Measurements from ENCODE around the gene ZFAND6. TPM values are rescaled to one million over a fixed set of nuclear protein-coding genes. Genes with fewer than 3 reads are reported as not detected.
"Not testable (repeated sequence)": the region's sequence is repeated elsewhere in the genome, so short reads cannot be mapped to it uniquely, and the experiment has no call there.

ZFAND6 gene
- total and polyA plus RNA-seq, 2 donors, result 81.9 to 97.8 TPM

DNA sequence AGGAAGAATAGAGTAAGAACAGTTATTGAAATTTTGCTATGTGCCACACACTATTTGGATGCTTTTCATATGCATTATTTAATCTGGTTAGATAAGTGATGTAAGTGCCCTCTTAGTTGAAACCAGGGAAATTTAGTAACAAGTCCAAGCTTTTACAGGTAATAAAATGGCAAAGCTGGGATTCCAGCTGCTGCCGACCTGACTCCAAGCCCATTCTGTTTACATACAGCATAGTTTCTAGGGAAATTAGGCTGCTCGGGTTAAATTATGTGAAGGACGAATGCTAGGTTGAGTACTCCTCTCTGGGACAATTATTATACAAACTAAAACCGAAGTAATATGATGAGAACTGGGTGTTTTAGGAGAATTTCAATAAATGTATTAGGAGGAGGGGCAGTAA, 54.6 kb downstream of the ZFAND6 start:
- Histone ChIP-seq H3K27me3 (ENCODE audit: control insufficient read depth in 2 of 2, insufficient read depth in 1 of 2, low read length in 1 of 2) (no peaks in the 10 kb centered on the region), H3K27ac (ENCODE audit: low read depth in 1 of 2, low read length in 1 of 2) (no peak overlapping the region), H3K36me3 (ENCODE audit: control insufficient read depth in 2 of 2, insufficient read depth in 2 of 2, low read length in 1 of 2) (no peaks in the 10 kb centered on the region), H3K4me3 (ENCODE audit: low read length in 2 of 2) (no peak overlapping the region), H3K9me3 (ENCODE audit: control insufficient read depth in 2 of 2, insufficient read depth in 1 of 2, low read length in 1 of 2) (no peaks in the 10 kb centered on the region), H3K4me1 (ENCODE audit: control insufficient read depth in 2 of 2, insufficient read depth in 2 of 2, low read length in 2 of 2) (no peaks in the 10 kb centered on the region)
- no peak for DNase-seq (ENCODE audit: low read depth in 6 of 9, low spot score in 9 of 9)
- 96% methylated on average over 4 of the region's 4 CpGs for WGBS

DNA sequence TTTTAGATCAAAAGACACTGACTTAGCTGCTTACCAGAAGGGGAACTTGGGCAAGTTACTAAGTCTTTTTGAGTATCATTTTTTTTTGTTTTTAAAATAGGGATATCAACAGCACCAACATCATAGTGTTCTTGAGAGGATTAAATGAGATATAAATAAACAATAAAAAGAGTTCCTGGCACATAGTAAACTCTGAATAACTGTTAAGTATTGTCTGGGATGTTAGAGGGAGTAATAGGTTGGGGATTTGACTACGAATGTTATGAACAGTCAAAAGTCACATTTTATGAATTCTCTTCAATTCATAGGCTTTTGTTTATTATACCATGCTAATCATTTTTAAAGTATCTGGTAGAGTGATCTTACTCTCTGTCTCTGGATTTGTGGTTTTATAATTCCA, 55.5 kb downstream of the ZFAND6 start:
- no peak overlapping the region for H3K4me3 ChIP-seq (ENCODE audit: low read length in 2 of 2)
- no peaks in the 10 kb centered on the region for H3K27me3 ChIP-seq (ENCODE audit: control insufficient read depth in 2 of 2, insufficient read depth in 1 of 2, low read length in 1 of 2)
- no peaks in the 10 kb centered on the region for H3K9me3 ChIP-seq (ENCODE audit: control insufficient read depth in 2 of 2, insufficient read depth in 1 of 2, low read length in 1 of 2)

DNA sequence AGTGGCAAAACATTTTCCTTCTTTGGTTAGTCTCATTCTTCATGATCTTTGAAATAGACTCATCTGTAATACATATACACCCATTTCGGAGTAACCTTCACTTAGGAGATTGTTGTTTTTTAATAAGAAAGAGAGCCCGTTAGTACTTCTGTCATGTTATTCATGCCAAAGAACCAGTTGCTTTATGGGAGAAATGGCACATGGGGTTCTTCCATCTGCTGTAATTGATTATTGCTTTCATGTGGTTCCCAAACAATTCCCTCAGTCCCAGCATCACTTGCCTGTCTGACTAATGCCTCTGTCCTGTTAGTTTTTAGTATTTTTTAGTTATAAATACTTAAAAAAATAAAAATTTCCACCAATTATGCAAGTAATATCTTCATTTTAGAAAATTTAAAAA, 59.5 kb downstream of the ZFAND6 start:
- Histone ChIP-seq H3K4me1 (ENCODE audit: control insufficient read depth in 2 of 2, insufficient read depth in 2 of 2, low read length in 2 of 2) (no peaks in the 10 kb centered on the region), H3K4me3 (ENCODE audit: low read length in 2 of 2) (no peak overlapping the region), H3K36me3 (ENCODE audit: control insufficient read depth in 2 of 2, insufficient read depth in 2 of 2, low read length in 1 of 2) (peaks cover 8 to 9% of the 10 kb centered on the region in 2 donors), H3K27ac (ENCODE audit: low read depth in 1 of 2, low read length in 1 of 2) (no peak overlapping the region), H3K9me3 (ENCODE audit: control insufficient read depth in 2 of 2, insufficient read depth in 1 of 2, low read length in 1 of 2) (no peaks in the 10 kb centered on the region), H3K27me3 (ENCODE audit: control insufficient read depth in 2 of 2, insufficient read depth in 1 of 2, low read length in 1 of 2) (no peaks in the 10 kb centered on the region)
- WGBS, result 96% methylated on average over 2 of the region's 2 CpGs
- DNase-seq (ENCODE audit: low read depth in 6 of 9, low spot score in 9 of 9), result no peak

More for the DNA sequence above, 55.5 kb downstream of the ZFAND6 start:
- DNase-seq (ENCODE audit: low read depth in 6 of 9, low spot score in 9 of 9), result no peak
- H3K27ac ChIP-seq (ENCODE audit: low read depth in 1 of 2, low read length in 1 of 2), result no peak overlapping the region
- H3K36me3 ChIP-seq (ENCODE audit: control insufficient read depth in 2 of 2, insufficient read depth in 2 of 2, low read length in 1 of 2), result no peaks in the 10 kb centered on the region
- no peaks in the 10 kb centered on the region for H3K4me1 ChIP-seq (ENCODE audit: control insufficient read depth in 2 of 2, insufficient read depth in 2 of 2, low read length in 2 of 2)
- 98% methylated on average over 1 of the region's 1 CpG for WGBS

DNA sequence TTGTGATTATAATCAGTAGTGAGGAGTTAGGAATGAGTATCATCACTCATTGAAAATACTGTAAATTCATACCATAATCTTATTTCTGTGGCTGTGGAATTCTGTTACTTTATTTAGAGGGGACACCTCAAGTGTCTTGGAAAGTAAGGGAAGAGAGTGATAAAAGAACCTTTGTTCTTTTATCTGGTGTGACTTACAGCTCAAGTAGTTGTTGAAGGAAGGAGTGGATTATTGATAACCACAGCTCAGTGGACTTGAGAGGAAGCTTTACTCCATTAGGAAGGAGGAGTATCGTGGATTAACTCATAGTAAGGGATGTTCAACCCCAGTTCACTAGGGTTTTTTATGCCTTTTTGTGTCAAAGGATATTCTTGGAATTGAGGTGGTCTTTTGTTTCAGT, 61.2 kb downstream of the ZFAND6 start:
- no peaks in the 10 kb centered on the region for H3K4me1 ChIP-seq (ENCODE audit: control insufficient read depth in 2 of 2, insufficient read depth in 2 of 2, low read length in 2 of 2)
- no peaks in the 10 kb centered on the region for H3K27me3 ChIP-seq (ENCODE audit: control insufficient read depth in 2 of 2, insufficient read depth in 1 of 2, low read length in 1 of 2)
- no peaks in the 10 kb centered on the region for H3K9me3 ChIP-seq (ENCODE audit: control insufficient read depth in 2 of 2, insufficient read depth in 1 of 2, low read length in 1 of 2)
- H3K36me3 ChIP-seq (ENCODE audit: control insufficient read depth in 2 of 2, insufficient read depth in 2 of 2, low read length in 1 of 2), result peaks cover 8 to 16% of the 10 kb centered on the region in 2 donors
- no peak overlapping the region for H3K27ac ChIP-seq (ENCODE audit: low read depth in 1 of 2, low read length in 1 of 2)
- H3K4me3 ChIP-seq (ENCODE audit: low read length in 2 of 2), result no peak overlapping the region
- no peak for DNase-seq (ENCODE audit: low read depth in 6 of 9, low spot score in 9 of 9)
- 96% methylated on average over 1 of the region's 1 CpG for WGBS

DNA sequence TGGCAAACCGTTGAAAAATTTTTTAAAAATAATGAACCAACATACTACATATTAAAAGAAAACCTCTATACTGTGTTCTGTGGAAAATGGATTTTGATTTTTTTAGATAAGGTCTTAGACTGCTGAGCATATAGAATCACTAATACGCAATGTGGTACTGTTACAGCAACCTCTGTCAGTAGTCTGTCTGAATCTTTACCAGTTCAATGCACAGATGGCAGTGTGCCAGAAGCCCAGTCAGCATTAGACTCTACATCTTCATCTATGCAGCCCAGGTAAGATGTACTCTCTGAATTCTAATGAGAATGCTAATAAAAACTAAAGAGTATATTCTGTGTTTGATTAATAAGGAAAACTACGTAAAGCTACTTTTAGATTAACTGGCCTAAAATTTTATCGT, 62.1 kb downstream of the ZFAND6 start:
- no peak for DNase-seq (ENCODE audit: low read depth in 6 of 9, low spot score in 9 of 9)
- H3K4me1 ChIP-seq (ENCODE audit: control insufficient read depth in 2 of 2, insufficient read depth in 2 of 2, low read length in 2 of 2), result no peaks in the 10 kb centered on the region
- no peaks in the 10 kb centered on the region for H3K9me3 ChIP-seq (ENCODE audit: control insufficient read depth in 2 of 2, insufficient read depth in 1 of 2, low read length in 1 of 2)
- no peaks in the 10 kb centered on the region for H3K27me3 ChIP-seq (ENCODE audit: control insufficient read depth in 2 of 2, insufficient read depth in 1 of 2, low read length in 1 of 2)
- no peak overlapping the region for H3K4me3 ChIP-seq (ENCODE audit: low read length in 2 of 2)
- H3K27ac ChIP-seq (ENCODE audit: low read depth in 1 of 2, low read length in 1 of 2), result no peak overlapping the region
- 98% methylated on average over 4 of the region's 4 CpGs for WGBS
- H3K36me3 ChIP-seq (ENCODE audit: control insufficient read depth in 2 of 2, insufficient read depth in 2 of 2, low read length in 1 of 2), result peaks cover 8 to 25% of the 10 kb centered on the region in 2 donors

DNA sequence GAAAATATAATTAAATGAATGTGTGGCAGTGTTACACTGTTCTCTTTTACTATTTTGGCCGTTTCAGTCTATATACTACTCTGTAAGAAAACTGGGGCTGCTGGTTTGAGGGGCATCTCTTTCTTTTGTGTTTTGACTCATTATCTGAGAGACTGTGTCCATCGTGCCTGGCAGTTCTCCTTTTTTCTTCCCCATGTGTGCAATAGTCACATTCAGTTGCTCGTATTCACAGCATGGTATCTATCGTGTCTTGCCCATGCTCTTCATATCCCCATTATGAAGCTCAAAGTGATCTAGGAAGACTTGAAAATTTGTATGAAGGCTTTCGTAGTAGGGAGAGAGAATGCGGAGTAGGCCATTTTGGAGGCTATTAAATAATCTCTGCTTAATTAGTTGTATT, 63.6 kb downstream of the ZFAND6 start:
- WGBS, result 99% methylated on average over 6 of the region's 6 CpGs
- Histone ChIP-seq H3K9me3 (ENCODE audit: control insufficient read depth in 2 of 2, insufficient read depth in 1 of 2, low read length in 1 of 2) (no peaks in the 10 kb centered on the region), H3K27me3 (ENCODE audit: control insufficient read depth in 2 of 2, insufficient read depth in 1 of 2, low read length in 1 of 2) (no peaks in the 10 kb centered on the region), H3K36me3 (ENCODE audit: control insufficient read depth in 2 of 2, insufficient read depth in 2 of 2, low read length in 1 of 2) (peaks cover 8 to 28% of the 10 kb centered on the region in 2 donors), H3K4me1 (ENCODE audit: control insufficient read depth in 2 of 2, insufficient read depth in 2 of 2, low read length in 2 of 2) (no peaks in the 10 kb centered on the region), H3K27ac (ENCODE audit: low read depth in 1 of 2, low read length in 1 of 2) (no peak overlapping the region), H3K4me3 (ENCODE audit: low read length in 2 of 2) (no peak overlapping the region)
- DNase-seq (ENCODE audit: low read depth in 6 of 9, low spot score in 9 of 9), result no peak

DNA sequence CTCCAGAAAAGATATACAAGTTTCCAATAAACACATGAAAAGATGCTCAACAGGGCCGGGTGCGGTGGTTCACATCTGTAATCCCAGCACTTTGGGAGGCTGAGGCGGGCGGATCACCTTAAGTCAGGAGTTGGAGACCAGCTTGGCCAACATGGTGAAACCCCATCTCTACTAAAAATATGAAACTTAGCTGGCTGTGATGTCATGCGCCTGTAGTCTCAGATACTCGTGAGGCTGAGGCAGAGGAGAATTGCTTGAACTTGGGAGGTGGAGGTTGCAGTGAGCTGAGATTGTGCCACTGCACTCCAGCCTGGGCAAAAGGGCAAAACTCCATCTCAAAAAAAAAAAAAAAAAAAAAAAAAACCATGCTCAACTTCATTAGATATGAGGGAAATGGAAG, 67.8 kb downstream of the ZFAND6 start:
- not testable (repeated sequence) for H3K27ac ChIP-seq (ENCODE audit: low read depth in 1 of 2, low read length in 1 of 2); DNase-seq (ENCODE audit: low read depth in 6 of 9, low spot score in 9 of 9); H3K4me1 ChIP-seq (ENCODE audit: control insufficient read depth in 2 of 2, insufficient read depth in 2 of 2, low read length in 2 of 2); H3K9me3 ChIP-seq (ENCODE audit: control insufficient read depth in 2 of 2, insufficient read depth in 1 of 2, low read length in 1 of 2); H3K27me3 ChIP-seq (ENCODE audit: control insufficient read depth in 2 of 2, insufficient read depth in 1 of 2, low read length in 1 of 2); H3K4me3 ChIP-seq (ENCODE audit: low read length in 2 of 2)
- WGBS, result 96% methylated on average over 6 of the region's 6 CpGs
- peaks cover 16 to 38% of the 10 kb centered on the region in 2 donors for H3K36me3 ChIP-seq (ENCODE audit: control insufficient read depth in 2 of 2, insufficient read depth in 2 of 2, low read length in 1 of 2)

DNA sequence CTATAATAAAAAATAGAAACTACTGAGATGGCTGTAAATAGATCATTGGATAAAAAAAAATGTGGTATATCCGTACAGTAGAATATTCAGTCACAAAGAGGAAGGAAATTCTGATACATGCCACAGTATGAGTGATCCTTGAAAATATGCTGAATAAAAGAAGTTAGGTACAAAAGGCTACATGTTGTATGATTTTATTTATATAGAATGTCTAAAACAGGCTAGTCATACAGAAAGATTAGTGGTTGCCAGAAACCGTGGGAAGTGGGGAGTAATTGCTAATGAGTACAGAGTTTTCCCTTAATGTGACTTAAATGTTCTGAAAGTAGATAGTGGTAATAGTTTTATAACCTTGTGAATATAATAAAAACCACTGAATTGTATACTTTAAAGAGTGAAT, 68.4 kb downstream of the ZFAND6 start:
- Histone ChIP-seq H3K36me3 (ENCODE audit: control insufficient read depth in 2 of 2, insufficient read depth in 2 of 2, low read length in 1 of 2) (peaks cover 16 to 43% of the 10 kb centered on the region in 2 donors), H3K4me3 (ENCODE audit: low read length in 2 of 2) (no peak overlapping the region), H3K4me1 (ENCODE audit: control insufficient read depth in 2 of 2, insufficient read depth in 2 of 2, low read length in 2 of 2) (no peaks in the 10 kb centered on the region), H3K27ac (ENCODE audit: low read depth in 1 of 2, low read length in 1 of 2) (no peak overlapping the region), H3K9me3 (ENCODE audit: control insufficient read depth in 2 of 2, insufficient read depth in 1 of 2, low read length in 1 of 2) (no peaks in the 10 kb centered on the region), H3K27me3 (ENCODE audit: control insufficient read depth in 2 of 2, insufficient read depth in 1 of 2, low read length in 1 of 2) (no peaks in the 10 kb centered on the region)
- no peak for DNase-seq (ENCODE audit: low read depth in 6 of 9, low spot score in 9 of 9)
- 85% methylated on average over 2 of the region's 2 CpGs for WGBS

DNA sequence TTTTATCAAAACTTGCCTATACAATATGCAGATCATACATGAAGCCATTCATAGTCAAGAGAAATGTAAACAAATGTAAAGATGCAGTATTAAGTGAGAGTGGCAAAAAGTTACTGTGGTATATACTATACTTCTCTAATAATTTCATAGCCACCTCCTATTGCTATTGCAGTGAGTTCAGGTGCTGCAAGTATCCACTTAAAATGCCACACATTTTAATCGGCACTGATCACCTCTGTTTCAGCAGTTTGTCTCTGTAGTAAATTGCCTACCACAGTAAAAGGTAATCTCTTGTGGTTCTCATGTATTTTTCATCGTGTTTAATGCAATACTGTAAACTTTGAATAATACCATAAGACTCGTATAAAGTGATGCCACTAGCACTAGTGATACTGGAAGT, 72.9 kb downstream of the ZFAND6 start:
- 99% methylated on average over 3 of the region's 3 CpGs for WGBS
- Histone ChIP-seq H3K9me3 (ENCODE audit: control insufficient read depth in 2 of 2, insufficient read depth in 1 of 2, low read length in 1 of 2) (no peaks in the 10 kb centered on the region), H3K4me3 (ENCODE audit: low read length in 2 of 2) (no peak overlapping the region)

DNA sequence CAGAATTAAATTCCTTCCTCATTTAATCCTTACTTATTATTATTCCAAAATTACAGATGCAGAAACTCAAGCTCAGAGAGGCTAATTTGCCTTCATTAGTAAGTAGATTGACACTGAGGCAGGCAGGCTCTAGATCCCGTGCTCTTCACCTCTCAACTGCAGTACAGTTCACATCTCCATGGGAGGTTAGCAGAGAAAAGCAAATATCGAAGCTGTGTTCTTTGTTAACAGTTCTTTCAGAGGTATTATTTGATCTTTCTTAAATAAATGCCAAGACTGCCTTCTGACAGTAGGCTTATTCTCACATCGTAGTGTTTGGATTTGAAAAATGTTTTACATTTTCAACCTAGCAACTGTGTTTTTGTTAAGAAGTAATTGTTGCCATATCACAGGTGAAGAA, 77.4 kb downstream of the ZFAND6 start:
- 96% methylated on average over 3 of the region's 3 CpGs for WGBS

More for the DNA sequence above, 72.9 kb downstream of the ZFAND6 start:
- H3K27me3 ChIP-seq (ENCODE audit: control insufficient read depth in 2 of 2, insufficient read depth in 1 of 2, low read length in 1 of 2), result no peaks in the 10 kb centered on the region
- no peaks in the 10 kb centered on the region for H3K4me1 ChIP-seq (ENCODE audit: control insufficient read depth in 2 of 2, insufficient read depth in 2 of 2, low read length in 2 of 2)
- no peak overlapping the region for H3K27ac ChIP-seq (ENCODE audit: low read depth in 1 of 2, low read length in 1 of 2)
- peaks cover 25 to 33% of the 10 kb centered on the region in 2 donors for H3K36me3 ChIP-seq (ENCODE audit: control insufficient read depth in 2 of 2, insufficient read depth in 2 of 2, low read length in 1 of 2)
- DNase-seq (ENCODE audit: low read depth in 6 of 9, low spot score in 9 of 9), result no peak

More for the DNA sequence above, 77.4 kb downstream of the ZFAND6 start:
- no peak for DNase-seq (ENCODE audit: low read depth in 6 of 9, low spot score in 9 of 9)
- H3K27ac ChIP-seq (ENCODE audit: low read depth in 1 of 2, low read length in 1 of 2), result no peak overlapping the region
- H3K4me1 ChIP-seq (ENCODE audit: control insufficient read depth in 2 of 2, insufficient read depth in 2 of 2, low read length in 2 of 2), result no peaks in the 10 kb centered on the region
- no peaks in the 10 kb centered on the region for H3K27me3 ChIP-seq (ENCODE audit: control insufficient read depth in 2 of 2, insufficient read depth in 1 of 2, low read length in 1 of 2)
- H3K36me3 ChIP-seq (ENCODE audit: control insufficient read depth in 2 of 2, insufficient read depth in 2 of 2, low read length in 1 of 2), result peaks cover 18 to 26% of the 10 kb centered on the region in 2 donors
- no peak overlapping the region for H3K4me3 ChIP-seq (ENCODE audit: low read length in 2 of 2)
- H3K9me3 ChIP-seq (ENCODE audit: control insufficient read depth in 2 of 2, insufficient read depth in 1 of 2, low read length in 1 of 2), result no peaks in the 10 kb centered on the region

Measured in thymus (tissue), 11 donors.